Natural killer cell (primary cell): ENCODE results near the gene CST7. TPM values are rescaled to one million over a fixed set of nuclear protein-coding genes. Genes with fewer than 3 reads are reported as not detected.

ENCODE experiments used
- ATAC-seq, 3 donors: fragments of 150-1000 bp in 2 of 3; fragments of 200-7000 bp in 1 of 3; cut with Tn5 transposase; 1 replicate in 1 of 3; 2 replicates in 2 of 3; pipeline ENCODE4 v1.10.0; 2021; ENCODE audit warnings: mild to moderate bottlenecking in 2 of 3, moderate library complexity in 2 of 3
- DNase-seq, 2 donors: peaks; one replicate each; pipeline versions ENCODE4 v3.0.0 to v3.0.0-alpha.2; 2013 to 2021; ENCODE audit warnings: mixed read lengths in 1 of 2
- H3K27ac ChIP-seq: one replicate; pipeline ENCODE4 v1.5.1; 2013; ENCODE audit warnings: mild to moderate bottlenecking, low read length
- H3K27me3 ChIP-seq: one replicate; pipeline ENCODE4 v1.6.1; 2013; ENCODE audit warnings: low read length; ENCODE audit not compliant: control insufficient read depth, insufficient read depth
- H3K36me3 ChIP-seq: one replicate; pipeline ENCODE4 v1.6.1; 2013; ENCODE audit warnings: low read length; ENCODE audit not compliant: control insufficient read depth, insufficient read depth
- H3K4me1 ChIP-seq: one replicate; pipeline ENCODE4 v1.6.1; 2013; ENCODE audit warnings: low read length; ENCODE audit not compliant: control insufficient read depth, insufficient read depth
- H3K4me3 ChIP-seq: one replicate; pipeline ENCODE4 v1.5.1; 2013; ENCODE audit warnings: low read length
- H3K9me3 ChIP-seq: one replicate; pipeline ENCODE4 v1.6.1; 2013; ENCODE audit warnings: low read length; ENCODE audit not compliant: control insufficient read depth, insufficient read depth
- H3K27ac Mint-ChIP-seq, 2 donors: one replicate each; pipeline ENCODE4 v1.8.0; 2022; ENCODE audit warnings: mild to moderate bottlenecking in 2 of 2, mixed read lengths in 2 of 2, moderate library complexity in 1 of 2
- H3K27me3 Mint-ChIP-seq, 2 donors: one replicate each; pipeline ENCODE4 v1.8.0; 2022; ENCODE audit warnings: low read depth in 2 of 2, mixed read lengths in 2 of 2
- H3K36me3 Mint-ChIP-seq: one replicate; pipeline ENCODE4 v1.8.0; 2022; ENCODE audit warnings: mixed read lengths
- H3K4me1 Mint-ChIP-seq, 2 donors: one replicate each; pipeline ENCODE4 v1.8.0; 2022; ENCODE audit warnings: mixed read lengths in 2 of 2
- H3K4me3 Mint-ChIP-seq: one replicate; pipeline ENCODE4 v1.8.0; 2022; ENCODE audit warnings: mild to moderate bottlenecking, moderate library complexity, mixed read lengths
- H3K9me3 Mint-ChIP-seq, 2 donors: one replicate each; pipeline ENCODE4 v1.8.0; 2022; ENCODE audit warnings: mixed read lengths in 2 of 2
- CTCF ChIP-seq: fragments of 200-600 bp; IDR thresholded peaks from one replicate; pipeline ENCODE4 v1.8.0; 2022; ENCODE audit warnings: antibody characterized with exemption
- WGBS: methylation state at CpG from one replicate; pipeline ENCODE4 v1.1.7; 2013; ENCODE audit warnings: missing lambda C conversion rate; ENCODE audit not compliant: insufficient coverage; 5-methylcytosine and 5-hydroxymethylcytosine counted together
- intact Hi-C: fragments of 100-400 bp; cut with micrococcal nuclease; formaldehyde crosslinking; loops from one replicate; pipeline ENCODE4 v1.14.2; 2022
- total RNA-seq, 4 donors: library from RNA; stranded (reverse); fragments of 120-200 nt in 1 of 4; gene quantifications; one replicate each; pipeline versions ENCODE4 v1.2.3 to v1.2.4, GENCODE V29; 2013 to 2022

CST7 gene
- total RNA-seq, 3 donors from 2014 or later (not counting 1 experiment from before 2014, with no cell fraction given): 590 to 700 (median 619) TPM

- Histone ChIP-seq H3K4me1 (no peaks in the 10 kb centered on the region), H3K36me3 (peaks cover 80% of the 10 kb centered on the region), H3K27ac (no peak overlapping the region), H3K27me3 (no peaks in the 10 kb centered on the region), H3K9me3 (no peaks in the 10 kb centered on the region), H3K4me3 (no peak overlapping the region)
- ATAC-seq (no peak), DNase-seq (no peak)
- Mint-ChIP-seq H3K36me3 (peaks cover 4% of the 10 kb centered on the region), H3K9me3 (no peaks in the 10 kb centered on the region), H3K4me3 (no peak overlapping the region), H3K27ac (no peak overlapping the region), H3K27me3 (no peaks in the 10 kb centered on the region), H3K4me1 (peaks cover 0 to 8% of the 10 kb centered on the region in 2 donors)
- no peak for TF ChIP-seq CTCF
- intact Hi-C loops: no loop called here
- 96% methylated on average over 11 of the region's 11 CpGs for WGBS
Measured at GRCh38 chr20:25008388-25009217, 59.5 kb downstream of the CST7 start.

Other genes with a start within 250 kb of the CST7 start
- 100 to 1,000 TPM; 205 to 212 (median 207) TPM for gene APMAP, start 43.5 kb downstream of the CST7 start, total RNA-seq
- gene ACSS1, start 108.9 kb downstream of the CST7 start, total RNA-seq: 10 to 100 TPM; 46.3 to 67.4 (median 57.4) TPM
- gene VSX1, start 132.9 kb downstream of the CST7 start, total RNA-seq: not detected
- gene ENTPD6, start 246.4 kb downstream of the CST7 start, total RNA-seq: 10 to 100 TPM; 36.4 to 43.1 (median 41.4) TPM